DLD1 (cell line): ENCODE results near the gene ANKS4B.
"Not testable (repeated sequence)": the region's sequence is repeated elsewhere in the genome, so short reads cannot be mapped to it uniquely, and the experiment has no call there.

ENCODE experiments used
- in situ Hi-C: cut with HindIII; loops from 2 replicates; pipeline ENCODE4 v1.10.0; 2017; ENCODE audit warnings: low sequenced_read_pairs

Gene ANKS4B

DNA sequence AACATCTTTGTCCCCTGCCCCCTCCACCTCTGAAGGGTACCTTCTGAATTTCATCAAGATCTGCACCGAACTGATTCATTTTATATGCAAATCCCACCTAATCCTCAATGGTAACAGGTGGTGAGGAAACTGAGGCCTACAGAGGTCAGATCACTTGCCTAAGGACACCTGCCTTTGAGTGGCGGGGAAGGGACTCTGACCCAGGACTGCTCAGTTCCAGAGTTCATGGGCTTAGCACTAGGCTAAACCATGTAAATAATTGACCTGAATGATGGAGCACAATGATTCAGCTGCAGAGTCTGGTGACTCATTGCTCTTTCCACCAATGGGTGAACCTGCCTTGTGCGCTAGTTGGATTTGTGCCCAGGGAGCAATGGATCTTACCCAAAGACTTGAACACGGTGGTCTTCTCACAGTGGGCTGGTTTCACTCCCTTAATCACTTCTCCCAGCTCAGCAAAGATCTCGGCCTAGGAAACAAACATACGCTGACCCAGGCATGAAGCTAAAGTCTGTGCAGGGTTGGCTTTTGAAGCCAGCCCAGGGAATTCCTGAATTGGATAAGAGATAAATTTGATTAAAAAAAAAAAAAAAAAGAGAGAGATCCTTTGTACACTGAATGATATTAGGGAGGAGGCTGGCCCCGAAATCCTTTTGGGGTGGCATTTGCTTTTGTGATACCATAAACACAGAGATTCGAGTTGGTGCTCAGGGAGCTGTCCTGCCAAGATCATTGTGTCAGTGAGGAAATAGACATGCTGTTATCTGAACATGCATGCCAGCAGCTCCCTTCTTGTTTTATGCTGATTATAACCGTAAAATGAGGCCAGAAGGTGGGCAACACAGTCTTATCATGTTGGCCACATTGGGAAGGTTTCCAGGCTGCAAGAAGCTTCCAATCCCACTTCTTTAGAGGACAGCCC is 27.6 kb downstream of the ANKS4B start:
- in situ Hi-C loops: no loop called here

DNA sequence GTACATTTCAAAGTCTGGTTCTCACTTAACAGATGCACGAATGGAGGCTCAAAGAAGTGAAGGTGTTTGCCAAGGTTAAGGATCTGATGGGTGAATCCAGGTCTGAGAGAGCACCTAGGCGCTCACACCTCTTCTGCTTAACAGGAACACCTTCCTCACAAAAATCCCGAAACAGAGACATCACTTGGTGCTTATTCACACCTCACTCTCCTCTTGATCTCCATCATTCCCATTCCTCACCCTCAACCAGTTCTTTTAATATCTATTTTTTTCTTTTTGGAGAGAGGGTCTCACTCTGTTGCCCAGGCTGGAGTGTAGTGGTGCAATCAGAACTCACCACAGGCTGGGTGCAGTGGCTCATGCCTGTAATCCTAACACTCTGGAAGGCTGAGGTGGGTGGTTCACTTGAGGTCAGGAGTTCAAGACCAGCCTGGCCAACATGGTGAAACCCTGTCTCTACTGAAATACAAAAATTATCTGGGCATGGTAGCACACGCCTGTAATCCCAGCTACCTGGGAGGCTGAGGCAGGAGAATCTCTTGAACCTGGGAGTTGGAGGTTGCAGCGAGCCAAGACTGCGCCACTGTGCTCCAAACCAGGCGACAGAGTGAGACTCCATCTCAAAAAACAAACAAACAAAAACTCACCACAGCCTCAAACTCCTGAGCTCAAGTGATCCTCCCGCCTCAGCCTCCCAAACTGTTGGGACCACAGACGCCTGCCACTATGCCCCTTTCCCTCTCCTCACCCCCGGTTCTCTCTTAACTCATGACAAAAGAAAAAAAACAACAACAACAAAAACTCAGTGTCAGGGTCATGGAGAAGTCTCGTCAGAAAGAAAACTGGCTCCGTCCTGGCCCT is 29.5 kb downstream of the ANKS4B start:
- in situ Hi-C loops: no loop called here

DNA sequence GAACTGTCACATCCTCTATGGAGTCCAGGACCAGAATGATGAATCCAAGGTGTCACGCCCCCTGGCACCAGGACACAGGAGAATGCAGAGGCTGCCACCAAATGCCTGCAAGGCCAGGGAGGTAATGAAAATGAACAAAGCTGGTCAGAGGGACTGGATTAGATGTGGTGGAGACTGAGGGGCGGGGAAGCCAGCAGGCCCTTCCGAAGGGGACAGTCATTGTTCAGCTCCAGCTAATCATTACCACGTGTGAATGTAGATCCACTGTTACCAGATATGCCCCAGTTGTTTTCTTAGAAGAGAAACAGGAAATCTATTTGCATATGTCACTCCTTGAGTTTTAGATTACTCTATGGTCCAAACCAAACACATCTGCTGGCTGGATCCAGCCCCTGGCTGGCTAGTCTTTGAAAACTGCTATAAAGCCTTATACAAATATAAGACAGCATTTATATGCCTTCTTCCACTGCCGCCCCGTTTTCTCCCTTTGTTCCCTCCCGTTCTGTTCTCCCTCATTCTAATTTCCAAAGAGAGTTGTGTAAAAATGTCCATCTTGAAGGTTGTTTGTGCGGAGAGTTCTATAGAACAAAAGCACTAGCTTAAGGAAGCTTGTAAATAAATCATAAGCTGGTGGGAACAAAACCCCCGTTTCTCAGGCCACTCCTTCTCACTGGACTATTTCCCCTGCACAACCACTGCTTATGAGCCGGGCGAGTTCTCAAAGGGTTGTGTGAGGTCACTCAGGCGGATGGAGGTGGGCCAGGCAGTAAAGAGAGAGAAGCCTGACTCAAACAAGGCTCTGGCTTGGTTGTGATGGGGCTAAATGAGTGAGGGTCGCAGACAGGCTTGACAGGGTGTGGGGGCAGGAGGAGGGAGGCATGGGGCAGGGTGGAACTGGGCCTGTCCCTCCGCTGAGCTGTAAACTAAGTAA is 30.4 kb downstream of the ANKS4B start:
- in situ Hi-C loops: no loop called here

DNA sequence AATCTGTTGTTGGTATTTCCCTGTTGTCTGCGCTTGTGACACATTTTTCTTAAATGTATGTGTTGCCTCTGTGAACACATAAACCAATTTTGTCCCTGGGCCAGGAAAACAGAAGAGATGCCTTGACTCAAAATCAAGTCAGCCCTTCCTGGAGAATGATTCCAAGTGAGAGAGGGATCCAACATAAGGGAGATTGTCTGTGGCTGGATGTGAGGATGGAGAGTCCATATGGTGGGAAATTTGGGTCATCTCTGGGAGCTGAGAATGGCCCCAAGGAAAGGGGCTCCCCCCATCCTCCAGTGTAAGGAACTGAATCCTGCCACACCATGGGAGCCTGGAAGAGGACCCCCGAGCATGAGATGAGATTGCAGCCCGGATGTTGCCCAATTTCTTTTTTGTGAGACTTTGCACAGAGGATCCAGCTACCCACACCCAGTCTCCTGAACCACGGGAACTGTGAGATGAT is 31.1 kb downstream of the ANKS4B start:
- in situ Hi-C loops: no loop called here

DNA sequence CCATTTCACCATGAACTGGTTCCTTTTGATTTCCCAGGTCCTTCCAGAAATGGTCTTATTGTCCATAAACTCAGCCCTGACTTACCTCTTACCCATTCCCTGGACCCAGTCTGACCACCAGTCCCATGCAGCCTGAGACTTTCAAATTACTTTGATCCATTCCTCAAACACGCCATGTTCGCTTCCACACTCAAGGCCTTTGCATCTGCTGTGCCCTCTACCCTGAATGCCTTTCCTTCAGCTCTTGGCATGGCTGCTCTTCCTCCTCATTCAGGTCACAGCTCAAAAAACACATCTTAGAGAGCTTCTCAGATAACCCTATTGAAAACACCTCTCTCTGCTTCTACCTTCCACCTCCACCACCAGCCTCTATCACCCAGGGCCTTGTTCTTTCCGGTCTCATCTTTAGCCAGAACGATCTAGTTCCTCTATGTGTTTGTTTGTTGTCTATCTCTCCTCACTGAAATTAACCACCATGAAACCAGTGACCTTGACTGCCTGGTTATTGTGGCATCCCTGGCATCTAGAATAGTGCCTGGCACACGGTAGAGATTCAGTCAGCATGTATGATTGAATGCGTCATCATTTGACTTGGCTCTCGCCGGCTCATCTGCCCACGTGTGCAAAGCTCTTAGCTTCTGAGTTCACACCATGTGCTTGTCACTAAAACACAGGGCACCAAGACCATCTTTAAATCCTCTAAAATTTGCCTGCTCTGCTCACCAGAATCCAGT is 31.8 kb downstream of the ANKS4B start:
- in situ Hi-C loops: no loop called here

DNA sequence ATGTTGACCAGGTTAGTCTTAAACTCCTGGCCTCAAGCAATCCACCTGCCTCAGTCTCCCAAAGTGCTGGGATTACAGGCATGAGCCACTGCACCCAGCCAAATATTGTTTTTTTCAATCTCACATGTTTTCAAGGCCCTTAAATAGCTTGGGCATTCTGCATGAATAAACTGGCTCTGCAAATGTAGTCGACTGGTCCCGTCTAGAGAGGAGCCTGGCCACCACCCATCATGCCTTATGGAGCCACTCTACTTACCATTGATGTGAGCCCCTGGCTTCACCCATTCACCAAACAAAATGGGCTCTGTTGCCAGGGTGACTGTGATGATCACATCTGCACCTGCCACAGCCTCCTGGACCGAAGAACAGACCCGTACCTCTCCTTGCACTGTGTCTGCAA is 33.8 kb downstream of the ANKS4B start:
- in situ Hi-C loops: no loop called here

DNA sequence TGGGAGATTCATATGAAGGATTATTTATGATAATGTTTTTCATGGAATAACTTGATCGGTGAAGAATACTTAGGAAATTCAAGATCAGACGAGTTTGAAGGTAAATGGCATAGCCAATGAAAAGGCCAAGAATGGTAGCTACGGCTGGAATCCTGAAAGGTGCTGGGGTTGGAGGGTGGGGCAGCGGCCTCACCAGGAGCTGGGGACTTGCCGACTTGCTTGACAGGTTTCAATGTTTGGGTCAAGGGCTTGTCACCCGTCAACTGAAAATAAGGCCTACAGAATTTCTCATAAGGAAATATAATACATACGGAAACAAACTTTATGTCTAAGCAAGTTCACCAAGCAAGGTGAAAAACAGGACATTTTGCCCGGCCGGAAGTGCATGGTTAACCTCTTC is 34.7 kb downstream of the ANKS4B start:
- in situ Hi-C loops: no loop called here

DNA sequence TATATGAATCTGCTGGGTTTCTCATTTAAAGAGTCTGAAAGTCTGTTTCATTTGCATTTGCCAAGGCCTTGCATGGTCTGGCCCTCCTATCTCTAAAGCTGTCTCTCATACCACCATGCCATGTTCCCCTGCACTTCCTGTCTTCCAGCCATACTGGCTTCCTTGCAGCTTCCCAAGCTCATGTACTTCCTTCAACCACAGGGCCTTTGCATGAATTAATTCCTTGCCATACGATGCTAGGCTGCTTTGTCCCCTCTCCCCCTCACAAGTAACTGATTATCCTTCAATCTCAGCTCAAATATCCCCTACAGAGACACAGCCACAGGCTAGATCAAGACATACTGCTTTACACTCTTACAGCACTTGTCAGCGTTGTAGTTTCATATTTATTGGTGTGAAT is 38.8 kb downstream of the ANKS4B start:
- in situ Hi-C loops: no loop called here

DNA sequence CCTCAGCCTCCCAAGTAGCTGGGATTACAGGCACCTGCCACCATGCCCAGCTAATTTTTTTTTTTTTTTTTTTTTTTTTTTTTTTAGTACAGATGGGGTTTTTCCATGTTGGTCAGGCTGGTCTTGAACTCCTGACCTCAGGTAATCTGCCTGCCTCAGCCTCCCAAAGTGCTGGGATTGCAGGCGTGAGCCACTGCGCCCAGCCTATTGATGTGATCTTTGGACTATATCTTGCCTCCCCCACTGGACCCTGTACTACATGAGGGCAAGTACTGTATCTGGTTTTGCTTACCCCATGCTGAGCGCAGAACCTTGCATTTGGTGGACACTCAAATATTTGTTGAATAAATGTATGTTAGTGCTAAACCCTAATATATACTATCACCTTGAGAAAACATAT is 39.3 kb downstream of the ANKS4B start:
- in situ Hi-C loops: not testable (repeated sequence)

DNA sequence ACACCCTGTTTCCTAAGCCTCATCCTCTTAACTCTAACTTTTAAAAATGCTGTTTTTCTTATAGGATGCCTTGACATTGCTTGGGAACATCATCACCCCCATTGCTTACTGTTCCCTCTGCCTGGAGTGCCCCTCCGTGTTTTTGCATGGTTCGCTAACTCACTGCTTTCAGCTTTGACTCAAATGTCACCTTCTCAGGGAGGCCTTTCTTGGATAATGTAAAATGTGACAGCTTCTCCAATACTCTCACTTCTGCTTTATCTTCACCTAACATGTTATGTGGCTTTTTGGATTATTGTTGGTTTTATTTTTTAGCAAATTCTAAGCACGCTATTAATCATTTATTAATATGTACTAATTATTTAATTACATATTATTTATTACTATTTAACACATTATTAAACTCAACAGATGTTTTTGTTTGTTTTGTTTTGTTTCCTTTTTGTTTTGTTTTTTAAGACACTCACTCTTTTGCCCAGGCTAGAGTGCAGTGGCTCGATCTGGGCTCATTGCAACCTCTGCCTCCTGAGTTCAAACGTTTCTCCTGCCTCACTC is 40.8 kb downstream of the ANKS4B start:
- in situ Hi-C loops: no loop called here

DNA sequence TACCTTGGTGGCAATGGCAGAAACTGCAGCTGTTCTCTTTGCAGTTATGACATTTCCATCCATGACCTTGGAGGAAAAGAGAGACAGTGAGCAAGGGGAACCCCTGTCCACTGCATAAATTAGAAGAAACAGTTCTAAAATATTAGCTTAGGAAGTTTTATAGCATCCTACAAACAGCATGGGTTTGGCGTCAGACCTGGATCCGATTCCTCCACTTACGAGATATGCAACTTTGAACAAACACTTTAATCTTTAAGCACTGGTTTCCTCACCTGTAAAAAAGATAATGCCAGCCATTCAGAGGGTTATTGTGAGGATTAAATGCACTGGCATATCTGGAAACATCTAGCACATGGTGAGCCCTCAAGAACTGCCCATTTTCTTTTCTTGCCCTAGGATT is 42.0 kb downstream of the ANKS4B start:
- in situ Hi-C loops: loop anchor here (25.0 kb wide), 1 partner anchor 88 kb away; no protein-coding TSS in a partner anchor

DNA sequence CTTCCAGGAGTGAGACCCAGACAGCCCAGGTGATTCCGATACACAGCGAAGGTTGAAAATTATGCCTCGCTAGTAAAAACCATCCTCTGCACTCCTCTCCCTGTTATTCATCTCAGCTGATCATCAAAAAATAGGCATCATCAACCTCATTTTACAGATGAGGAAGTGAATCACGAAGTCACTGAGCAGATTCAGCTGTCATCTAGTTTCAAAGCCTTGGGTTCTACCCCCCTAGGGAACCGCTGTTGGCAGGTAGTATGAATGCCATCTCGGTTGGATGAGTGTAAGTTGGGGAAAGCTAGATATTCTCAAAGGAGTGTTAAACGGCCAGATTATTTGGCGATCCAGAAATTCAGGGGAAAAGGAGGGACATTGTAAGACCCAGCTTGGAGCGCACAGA is 42.6 kb downstream of the ANKS4B start:
- in situ Hi-C loops: loop anchor here (25.0 kb wide), 1 partner anchor 89 kb away; no protein-coding TSS in a partner anchor

DNA sequence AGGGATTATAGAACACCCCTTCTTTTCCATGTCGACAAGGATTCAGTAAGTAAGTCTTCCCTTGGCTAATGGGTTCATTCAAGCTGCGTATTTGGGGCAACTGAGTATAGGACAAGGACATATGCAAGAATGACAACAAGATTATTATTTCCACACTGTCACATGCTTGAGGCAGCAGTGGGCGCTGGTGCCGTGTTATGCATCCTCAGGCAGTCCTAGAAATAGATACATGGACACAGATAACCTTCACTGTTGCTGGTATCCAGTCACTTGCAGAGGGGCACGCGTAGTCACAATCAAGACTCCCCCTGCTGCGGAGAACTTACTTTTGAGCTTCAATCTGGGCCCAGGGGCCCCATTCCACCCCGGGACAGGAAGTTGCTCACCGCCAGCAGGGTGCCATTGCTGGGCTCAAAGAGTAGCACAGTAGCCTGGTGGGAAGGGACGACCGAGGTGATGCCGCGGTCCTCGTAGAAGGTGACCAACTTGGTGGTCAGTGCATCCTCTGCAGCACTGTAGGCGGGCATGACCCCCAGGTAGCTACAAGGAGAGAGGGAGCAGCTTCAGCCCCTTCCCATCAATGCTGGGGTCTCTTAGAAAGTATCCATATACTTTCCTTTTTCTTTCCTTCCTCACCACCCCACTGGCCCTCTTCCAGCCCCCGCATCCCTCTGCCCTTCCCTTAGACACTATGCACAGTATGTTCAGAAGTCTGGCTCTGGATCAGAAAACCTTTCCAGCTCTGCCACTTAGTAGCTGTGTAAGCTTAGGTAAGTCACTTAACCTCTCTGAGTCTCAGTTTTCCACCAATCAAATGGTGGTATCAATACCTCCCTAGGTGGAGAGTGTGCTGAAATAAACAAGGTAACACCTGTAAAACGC is 43.8 kb downstream of the ANKS4B start:
- in situ Hi-C loops: loop anchor here (25.0 kb wide), 1 partner anchor 90 kb away; no protein-coding TSS in a partner anchor

DNA sequence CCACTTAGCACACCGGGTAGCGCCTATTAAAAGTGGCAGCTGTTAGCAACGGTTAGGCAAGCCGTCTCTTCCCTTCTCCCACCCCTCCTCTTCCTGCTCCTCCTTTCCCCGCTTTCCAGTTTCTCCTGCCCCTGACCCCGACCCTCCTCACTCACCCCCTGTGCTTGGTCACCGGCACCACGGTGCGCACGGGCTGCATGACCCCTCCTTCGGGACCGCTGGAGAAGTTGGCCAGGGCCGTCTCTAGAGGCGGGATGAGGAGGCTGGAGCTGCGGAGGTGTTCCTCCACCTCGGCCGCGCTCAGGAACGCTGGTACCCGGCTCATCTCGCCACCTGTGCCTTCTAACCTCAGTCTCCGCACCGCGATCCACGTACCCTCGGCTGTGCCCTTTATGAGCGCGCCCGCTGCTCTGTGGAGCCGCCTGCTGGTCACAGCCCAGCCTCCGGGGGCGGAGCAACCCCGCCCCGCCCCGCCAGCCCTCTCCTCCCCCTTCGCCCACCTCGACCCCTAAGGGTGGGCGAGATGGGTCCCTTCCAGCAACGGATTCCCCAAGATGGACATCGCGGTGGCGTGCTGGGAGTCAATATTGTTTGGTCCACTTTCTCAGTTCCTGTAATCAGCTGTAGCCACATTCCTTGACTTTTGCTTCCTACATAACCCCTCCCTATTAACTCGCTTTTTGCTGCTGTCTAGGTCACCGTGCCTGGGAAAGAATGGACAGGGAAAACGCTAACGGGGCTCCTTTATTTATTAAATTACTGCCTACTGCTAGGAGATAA is 44.6 kb downstream of the ANKS4B start, which contains the start of gene CRYM:
TSS of gene CRYM (minus strand) at position 364 of the 780 bp plus-strand sequence. CDS start at position 325, 39 bp downstream.
- in situ Hi-C loops: loop anchor here (25.0 kb wide), 1 partner anchor 91 kb away; no protein-coding TSS in a partner anchor

DNA sequence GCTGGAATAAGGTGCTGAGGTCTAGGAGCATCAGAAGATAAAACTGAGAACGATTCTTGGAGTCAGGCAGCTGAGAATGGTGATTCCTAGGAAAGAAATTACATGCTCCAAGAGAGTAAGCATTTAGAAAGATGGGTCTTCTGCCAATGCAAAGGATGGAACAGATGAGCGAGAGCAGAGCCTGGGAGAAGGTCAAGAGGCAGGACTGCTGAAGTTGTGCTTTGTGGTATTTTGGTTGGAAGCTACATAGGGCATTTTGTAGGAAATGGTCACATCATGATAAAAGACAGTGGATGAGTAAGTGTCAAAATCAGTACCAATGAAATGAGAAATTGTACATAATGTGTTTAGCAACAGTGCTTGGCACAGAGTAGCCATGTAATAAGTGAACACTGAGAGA is 46.0 kb downstream of the ANKS4B start:
- in situ Hi-C loops: loop anchor here (25.0 kb wide), 1 partner anchor 92 kb away; no protein-coding TSS in a partner anchor

DNA sequence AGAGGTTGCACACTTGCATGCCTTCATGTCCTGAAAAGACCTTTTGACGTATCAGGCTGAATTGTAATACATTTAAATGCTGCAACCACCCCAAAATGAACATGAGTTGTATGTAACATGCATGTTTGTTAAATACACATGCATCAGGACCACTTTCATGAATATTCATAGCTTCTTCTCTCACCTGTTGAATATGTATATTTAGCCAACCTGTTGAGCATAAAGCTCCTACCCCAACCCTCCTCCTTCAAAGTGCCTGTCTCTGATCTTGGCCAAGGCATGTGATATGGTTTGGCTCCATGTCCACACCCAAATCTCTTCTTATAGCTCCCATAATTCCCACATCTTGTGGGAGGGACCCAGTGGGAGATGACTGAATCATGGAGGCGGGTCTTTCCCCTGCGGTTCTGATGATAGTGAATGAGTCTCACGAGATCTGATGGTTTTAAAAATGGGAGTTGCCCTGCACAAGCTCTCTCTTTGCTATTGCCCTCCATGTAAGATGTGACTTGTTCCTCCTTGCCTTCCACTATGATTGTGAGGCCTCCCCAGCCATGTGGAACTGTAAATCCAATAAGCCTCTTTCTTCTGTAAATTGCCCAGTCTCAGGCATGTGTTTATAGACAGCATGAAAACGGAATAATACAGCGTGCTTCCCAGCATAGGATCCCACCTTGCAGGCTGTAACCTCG is 48.3 kb downstream of the ANKS4B start:
- in situ Hi-C loops: loop anchor here (25.0 kb wide), 1 partner anchor 95 kb away; no protein-coding TSS in a partner anchor
